ENCODE measurements around the gene TTLL5.

DNA sequence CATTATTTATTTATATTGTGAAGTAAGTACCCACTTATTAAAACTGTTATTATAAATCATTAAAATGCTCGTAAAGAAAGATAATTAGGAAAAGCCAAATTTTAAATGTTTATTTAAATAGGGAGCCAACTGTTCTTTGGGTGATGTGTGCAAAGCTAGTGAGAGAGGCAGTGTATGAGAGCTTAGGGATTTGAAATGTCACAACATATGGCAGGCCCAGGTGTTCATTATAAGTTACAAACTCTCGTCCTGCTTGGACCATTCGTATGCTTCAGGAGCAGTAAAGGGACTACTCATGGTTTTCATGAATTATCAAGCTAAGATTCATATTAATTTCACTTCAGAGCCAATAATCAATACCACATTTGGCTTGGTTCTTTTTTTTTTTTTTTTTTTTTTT is 166.3 kb downstream of the TTLL5 start:
- TF ChIP-seq YY1 (IDR thresholded peaks at IDR 0.05; ENCODE audit: low read depth): no peak
- no peak for TF ChIP-seq EGR1 (IDR thresholded peaks at IDR 0.05)
- TF ChIP-seq, protein P1, sequence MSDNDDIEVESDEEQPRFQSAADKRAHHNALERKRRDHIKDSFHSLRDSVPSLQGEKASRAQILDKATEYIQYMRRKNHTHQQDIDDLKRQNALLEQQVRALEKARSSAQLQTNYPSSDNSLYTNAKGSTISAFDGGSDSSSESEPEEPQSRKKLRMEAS (IDR thresholded peaks at IDR 0.05): no peak
- no peak for TF ChIP-seq TEAD4 (IDR thresholded peaks at IDR 0.05)
- no peak for TF ChIP-seq EP300 (IDR thresholded peaks at IDR 0.05; ENCODE audit: borderline replicate concordance)
- no peak for TF ChIP-seq FOXM1 (IDR thresholded peaks at IDR 0.05; ENCODE audit: borderline replicate concordance, low read depth)
- TF ChIP-seq CEBPB (IDR thresholded peaks at IDR 0.05): no peak
- TF ChIP-seq NFIC (IDR thresholded peaks at IDR 0.05): no peak
- no peak for TF ChIP-seq RAD21 (IDR thresholded peaks at IDR 0.05; ENCODE audit: low read depth)
